Upper lobe of right lung (tissue), 1 donor: ENCODE data around the gene CFAP161. TPM values are rescaled to one million over a fixed set of nuclear protein-coding genes. Genes with fewer than 3 reads are reported as not detected.
A peak's percentile ranks its signal among the peaks of the same experiment; 100 is the strongest.

Experiments used
- ATAC-seq: fragments of 200-7000 bp; cut with Tn5 transposase; one replicate; pipeline ENCODE4 v1.9.1; 2020; ENCODE audit warnings: mild to moderate bottlenecking, moderate library complexity
- DNase-seq: peaks from one replicate; pipeline ENCODE4 v3.0.0-alpha.2; 2020
- H3K27ac ChIP-seq: fragments of 200-600 bp; one replicate; pipeline ENCODE4 v1.8.0; 2022
- H3K27me3 ChIP-seq: fragments of 200-600 bp; one replicate; pipeline ENCODE4 v1.8.0; 2022; ENCODE audit warnings: mild to moderate bottlenecking
- H3K36me3 ChIP-seq: fragments of 200-600 bp; one replicate; pipeline ENCODE4 v1.8.0; 2022
- H3K4me1 ChIP-seq: fragments of 200-600 bp; one replicate; pipeline ENCODE4 v1.8.0; 2022
- H3K4me3 ChIP-seq: fragments of 200-600 bp; one replicate; pipeline ENCODE4 v1.8.0; 2022; ENCODE audit warnings: mild to moderate bottlenecking
- H3K9me3 ChIP-seq: fragments of 200-600 bp; one replicate; pipeline ENCODE4 v1.8.0; 2022
- intact Hi-C: fragments of 100-400 bp; cut with DNase I; formaldehyde crosslinking; loops from one replicate; pipeline ENCODE4 v1.11.0; 2022
- total RNA-seq: library from RNA; stranded (reverse); fragmentation: NEBNext Ultra II Directional; extraction: Animal tissue kit (Norgen Biotek cat#: 25700); gene quantifications from one replicate; pipeline ENCODE4 v1.2.1, GENCODE V29; 2021
- TF ChIP-seq, protein P1 (sequence below): fragments of 200-600 bp; IDR thresholded peaks from one replicate; pipeline ENCODE4 v1.8.0; 2022; ENCODE audit warnings: antibody characterized with exemption
- donor health status: DM: no; HTN: yes; CAD: no; lungs with severe emphysema.

Gene CFAP161
- total RNA-seq, 1 donor from 2014 or later, result 1.3 TPM

DNA sequence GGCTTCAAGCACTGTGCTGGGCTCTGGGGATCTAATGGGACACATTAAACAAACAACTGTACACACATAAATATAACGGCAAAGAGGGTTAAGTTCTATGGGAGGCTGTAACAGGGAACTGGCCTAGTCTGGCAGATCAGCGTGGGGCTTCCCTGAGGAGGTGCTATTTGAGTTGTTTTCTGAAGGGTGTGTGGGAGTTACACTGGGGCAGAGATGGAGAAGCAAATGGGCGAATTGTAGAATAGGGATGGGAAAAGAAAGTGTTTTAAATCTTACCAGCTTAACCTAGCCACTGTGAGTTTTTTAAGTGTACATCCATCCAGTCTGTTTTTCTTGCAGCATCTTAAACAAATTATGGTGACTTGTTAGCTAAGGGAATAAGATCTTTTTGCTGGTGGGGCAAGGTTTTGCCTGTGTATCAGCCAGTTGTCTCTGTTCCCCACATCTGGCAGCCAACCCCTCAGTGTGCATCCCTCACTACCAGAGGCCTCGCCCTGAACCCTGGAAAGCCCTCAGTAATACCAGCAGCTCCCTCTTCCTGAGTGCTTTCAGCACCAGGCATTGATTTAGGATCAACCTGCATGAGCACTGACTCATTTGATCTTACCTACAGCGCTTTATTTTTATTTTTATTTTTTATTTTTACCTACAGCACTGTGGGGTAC, 51.7 kb downstream of the CFAP161 start:
- no peaks in the 10 kb centered on the region for H3K9me3 ChIP-seq
- DNase-seq (no peak), ATAC-seq (no peak)
- peaks cover 10% of the 10 kb centered on the region for H3K4me1 ChIP-seq
- H3K36me3 ChIP-seq, result no peaks in the 10 kb centered on the region
- H3K4me3 ChIP-seq, result peak overlapping the region; percentile 7
- H3K27ac ChIP-seq, result peak overlapping the region; percentile 87
- H3K27me3 ChIP-seq, result peaks cover 3% of the 10 kb centered on the region
- TF ChIP-seq, protein P1, sequence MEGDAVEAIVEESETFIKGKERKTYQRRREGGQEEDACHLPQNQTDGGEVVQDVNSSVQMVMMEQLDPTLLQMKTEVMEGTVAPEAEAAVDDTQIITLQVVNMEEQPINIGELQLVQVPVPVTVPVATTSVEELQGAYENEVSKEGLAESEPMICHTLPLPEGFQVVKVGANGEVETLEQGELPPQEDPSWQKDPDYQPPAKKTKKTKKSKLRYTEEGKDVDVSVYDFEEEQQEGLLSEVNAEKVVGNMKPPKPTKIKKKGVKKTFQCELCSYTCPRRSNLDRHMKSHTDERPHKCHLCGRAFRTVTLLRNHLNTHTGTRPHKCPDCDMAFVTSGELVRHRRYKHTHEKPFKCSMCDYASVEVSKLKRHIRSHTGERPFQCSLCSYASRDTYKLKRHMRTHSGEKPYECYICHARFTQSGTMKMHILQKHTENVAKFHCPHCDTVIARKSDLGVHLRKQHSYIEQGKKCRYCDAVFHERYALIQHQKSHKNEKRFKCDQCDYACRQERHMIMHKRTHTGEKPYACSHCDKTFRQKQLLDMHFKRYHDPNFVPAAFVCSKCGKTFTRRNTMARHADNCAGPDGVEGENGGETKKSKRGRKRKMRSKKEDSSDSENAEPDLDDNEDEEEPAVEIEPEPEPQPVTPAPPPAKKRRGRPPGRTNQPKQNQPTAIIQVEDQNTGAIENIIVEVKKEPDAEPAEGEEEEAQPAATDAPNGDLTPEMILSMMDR, result no peak
- intact Hi-C loops, result no loop called here

DNA sequence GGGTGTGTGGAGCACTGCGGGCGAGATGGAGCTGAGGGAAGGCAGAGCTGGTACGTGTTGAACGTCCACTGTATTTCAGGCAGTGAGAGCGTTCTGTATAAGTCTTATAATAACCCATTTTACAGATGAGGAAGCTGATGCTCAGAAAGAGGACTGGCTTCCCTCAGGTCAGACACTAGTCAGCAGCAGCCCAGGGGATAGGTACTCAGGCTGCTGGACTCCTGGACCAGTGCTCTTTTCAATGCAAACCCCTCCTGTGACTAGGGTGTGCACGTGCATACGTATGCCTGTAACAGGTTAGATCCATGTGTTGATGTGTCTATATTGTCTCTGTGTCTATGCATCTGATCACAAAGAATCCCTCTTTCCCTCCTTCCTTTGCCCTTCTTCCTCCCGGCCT, 54.3 kb downstream of the CFAP161 start:
- Histone ChIP-seq H3K27ac (peak overlapping the region; percentile 67), H3K9me3 (no peaks in the 10 kb centered on the region), H3K27me3 (no peaks in the 10 kb centered on the region), H3K4me1 (peaks cover 11% of the 10 kb centered on the region), H3K36me3 (no peaks in the 10 kb centered on the region), H3K4me3 (no peak overlapping the region)
- no peak for DNase-seq
- ATAC-seq, result no peak
- intact Hi-C loops, result no loop called here
- TF ChIP-seq, protein P1, result no peak

DNA sequence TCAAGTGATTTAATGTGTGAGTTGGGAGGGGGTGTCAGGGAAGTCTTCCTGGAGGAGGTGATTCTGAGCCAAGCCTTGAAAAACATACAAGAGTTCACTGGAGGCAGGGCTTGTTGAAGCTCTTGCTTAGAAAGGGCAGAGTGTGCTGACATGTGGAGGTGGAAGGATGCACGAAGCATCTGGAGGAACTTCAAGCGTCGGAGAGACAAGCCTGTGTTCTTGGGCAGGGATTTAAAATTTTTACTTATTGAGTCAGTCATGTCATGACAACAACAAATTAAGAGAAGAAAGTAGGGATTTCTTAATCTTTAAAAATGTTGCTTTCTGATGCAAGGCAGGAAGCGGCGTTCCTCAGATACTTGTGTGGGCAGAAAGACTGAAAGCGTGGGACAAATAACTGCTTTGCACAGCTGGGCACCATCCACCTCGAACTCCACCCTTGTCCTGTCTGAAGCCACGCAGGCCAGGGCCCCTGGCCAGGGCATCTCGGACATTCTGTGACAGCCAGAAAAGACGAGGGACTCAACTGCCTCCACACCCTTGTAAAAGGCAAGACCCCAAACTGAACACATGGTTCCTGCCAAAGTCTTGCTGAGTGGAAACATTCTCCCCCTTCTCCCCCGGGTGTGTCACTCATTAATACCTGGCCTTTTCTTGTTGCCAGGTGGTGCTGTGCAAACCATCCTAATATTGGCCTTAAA, 55.7 kb downstream of the CFAP161 start:
- no peaks in the 10 kb centered on the region for H3K27me3 ChIP-seq
- H3K4me3 ChIP-seq, result no peak overlapping the region
- no peaks in the 10 kb centered on the region for H3K9me3 ChIP-seq
- TF ChIP-seq, protein P1, result no peak
- H3K36me3 ChIP-seq, result no peaks in the 10 kb centered on the region
- intact Hi-C loops, result no loop called here
- peaks cover 10% of the 10 kb centered on the region for H3K4me1 ChIP-seq
- H3K27ac ChIP-seq, result peak overlapping the region; percentile 81
- ATAC-seq, result peak; percentile 85
- DNase-seq, result peak; percentile 71

DNA sequence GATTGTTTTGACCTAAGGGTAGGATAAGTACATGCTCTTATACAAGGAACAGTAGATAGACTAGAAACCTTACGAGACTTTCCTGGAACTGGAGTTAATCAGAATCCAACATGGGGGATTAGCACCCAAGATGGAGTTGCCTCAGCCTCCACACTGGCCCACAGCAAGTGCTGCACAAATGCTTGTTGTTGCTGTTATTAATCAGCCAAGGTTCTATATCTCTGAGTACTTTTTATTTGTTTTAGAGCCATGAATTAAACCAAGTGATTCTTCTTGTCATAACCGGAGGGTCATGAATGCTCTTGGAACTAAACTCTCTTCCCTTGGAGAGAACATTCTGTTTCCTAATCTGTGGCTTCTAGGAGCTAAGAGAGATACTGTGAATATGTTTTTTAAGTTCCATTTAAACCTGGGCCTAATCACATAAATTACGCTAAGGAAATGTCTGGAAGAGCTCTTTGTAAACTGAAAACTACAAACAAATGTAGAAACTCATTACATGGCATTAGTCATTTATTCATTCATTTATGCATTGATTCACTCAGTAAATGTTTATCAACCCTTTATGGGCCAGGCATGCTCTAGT, 56.9 kb downstream of the CFAP161 start:
- H3K27me3 ChIP-seq, result no peaks in the 10 kb centered on the region
- intact Hi-C loops, result no loop called here
- H3K9me3 ChIP-seq, result no peaks in the 10 kb centered on the region
- peaks cover 15% of the 10 kb centered on the region for H3K4me1 ChIP-seq
- DNase-seq (no peak), ATAC-seq (no peak)
- peak overlapping the region; percentile 81 for H3K27ac ChIP-seq
- H3K4me3 ChIP-seq, result no peak overlapping the region
- H3K36me3 ChIP-seq, result no peaks in the 10 kb centered on the region
- TF ChIP-seq, protein P1, result no peak

DNA sequence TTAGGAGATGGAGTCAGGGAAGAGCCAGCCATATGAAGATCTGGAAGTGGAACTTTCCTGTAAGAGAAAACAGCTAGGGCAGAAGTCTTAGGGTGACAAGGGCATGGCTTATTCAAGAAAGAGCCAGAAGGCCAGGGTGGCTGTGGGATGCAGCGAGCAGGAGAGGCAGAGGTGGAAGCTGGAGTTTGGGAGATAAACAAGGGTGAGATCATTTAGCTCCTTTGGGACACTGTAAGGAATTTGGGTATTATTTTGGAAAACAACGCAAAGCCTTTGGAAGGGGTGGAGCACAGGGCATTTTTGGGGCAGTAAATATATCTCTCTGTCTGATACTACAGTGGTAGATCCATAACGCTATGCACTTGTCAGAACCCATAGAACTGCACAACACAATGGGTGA, 57.6 kb downstream of the CFAP161 start:
- TF ChIP-seq, protein P1, result no peak
- H3K4me3 ChIP-seq, result no peak overlapping the region

More for the DNA sequence above, 57.6 kb downstream of the CFAP161 start:
- ATAC-seq (no peak), DNase-seq (no peak)
- no peaks in the 10 kb centered on the region for H3K27me3 ChIP-seq
- no peaks in the 10 kb centered on the region for H3K9me3 ChIP-seq
- intact Hi-C loops, result no loop called here
- peak overlapping the region; percentile 43 for H3K27ac ChIP-seq
- H3K36me3 ChIP-seq, result no peaks in the 10 kb centered on the region
- peaks cover 15% of the 10 kb centered on the region for H3K4me1 ChIP-seq
